H1 (cell line): ENCODE measurements around the gene SLC39A11. TPM values are rescaled to one million over a fixed set of nuclear protein-coding genes. Genes with fewer than 3 reads are reported as not detected.

ENCODE experiments used
- CTCF ChIA-PET: fragments of 300-600 bp; sonication (Branson Sonifier 250); formaldehyde crosslinking; loops from one replicate; lab custom pipeline; 2021; ENCODE audit not compliant: partially characterized antibody; lab: Charles Lee
- POLR2A ChIA-PET: fragments of 300-600 bp; sonication (Branson Sonifier 250); formaldehyde crosslinking; loops from one replicate; lab custom pipeline; 2021; ENCODE audit warnings: inconsistent platforms; ENCODE audit not compliant: partially characterized antibody; lab: Charles Lee
- DNase-seq, 2 experiments: peaks; one replicate each; pipeline versions ENCODE4 v3.0.0 to v3.0.0-alpha.2; 2010 to 2022; ENCODE audit warnings: low spot score in 2 of 2, low read depth in 1 of 2, mixed read lengths in 1 of 2
- FAIRE-seq: peaks from 2 replicates; lab custom pipeline; 2011; peaks lifted over from hg19 to GRCh38; lab: Jason Lieb, UNC
- H2AFZ ChIP-seq: 2 replicates; pipeline ENCODE4 v1.8.1; 2012; ENCODE audit warnings: low read length, inconsistent platforms
- H2AK5ac ChIP-seq: 2 replicates; pipeline ENCODE4 v1.6.1; 2013; ENCODE audit warnings: low read depth, low read length
- H2BK120ac ChIP-seq: replicated peaks from 2 replicates; pipeline ENCODE3; 2013; ENCODE audit warnings: low read depth, low read length, inconsistent platforms
- H2BK12ac ChIP-seq: 2 replicates; pipeline ENCODE4 v1.6.1; 2013; ENCODE audit warnings: low read depth, low read length
- H2BK15ac ChIP-seq: 2 replicates; pipeline ENCODE4 v1.6.1; 2013; ENCODE audit warnings: low read length
- H2BK20ac ChIP-seq: 2 replicates; pipeline ENCODE4 v1.6.1; 2013; ENCODE audit warnings: low read length
- H2BK5ac ChIP-seq: 2 replicates; pipeline ENCODE4 v1.6.1; 2013; ENCODE audit warnings: low read depth, low read length
- H3K14ac ChIP-seq: 2 replicates; pipeline ENCODE4 v1.6.1; 2013; ENCODE audit warnings: inconsistent platforms; ENCODE audit not compliant: insufficient read length
- H3K18ac ChIP-seq: 2 replicates; pipeline ENCODE4 v1.6.1; 2013; ENCODE audit warnings: low read length; ENCODE audit errors: extremely low read depth
- H3K23ac ChIP-seq: 2 replicates; pipeline ENCODE4 v1.6.1; 2013; ENCODE audit warnings: inconsistent platforms; ENCODE audit not compliant: insufficient read length
- H3K23me2 ChIP-seq: 2 replicates; pipeline ENCODE4 v1.6.1; 2013; ENCODE audit warnings: low read depth, low read length
- H3K27ac ChIP-seq: 2 replicates; pipeline ENCODE4 v1.6.1; 2011; ENCODE audit warnings: low read depth, low read length, inconsistent platforms
- H3K27me3 ChIP-seq, 4 experiments: replicated peaks in 1 of 4; 1 replicate in 1 of 4; 2 replicates in 3 of 4; pipeline versions ENCODE4 v1.6.1 to v1.8.1; 2011 to 2013; ENCODE audit warnings: low read length in 3 of 4, mild to moderate bottlenecking in 3 of 4, inconsistent platforms in 2 of 4, mixed read lengths in 2 of 4, moderate library complexity in 1 of 4; ENCODE audit not compliant: control insufficient read depth in 3 of 4, insufficient read depth in 3 of 4; ENCODE audit errors: extremely low read depth in 1 of 4
- H3K36me3 ChIP-seq, 4 experiments: 2 replicates each; pipeline versions ENCODE4 v1.6.1 to v1.8.1; 2011 to 2013; ENCODE audit warnings: mild to moderate bottlenecking in 4 of 4, low read length in 3 of 4, moderate library complexity in 2 of 4, control low read depth in 1 of 4, inconsistent platforms in 1 of 4; ENCODE audit not compliant: insufficient read depth in 4 of 4, control insufficient read depth in 2 of 4
- H3K4ac ChIP-seq: replicated peaks from 2 replicates; pipeline ENCODE3; 2013; ENCODE audit warnings: low read length, low read depth, mixed read lengths, inconsistent platforms; ENCODE audit not compliant: insufficient read length
- H3K4me1 ChIP-seq, 4 experiments: replicated peaks in 1 of 4; 1 replicate in 1 of 4; 2 replicates in 3 of 4; pipeline versions ENCODE4 v1.6.1 to v1.8.1; 2011 to 2013; ENCODE audit warnings: low read length in 3 of 4, inconsistent platforms in 2 of 4, mixed read lengths in 1 of 4; ENCODE audit not compliant: insufficient read depth in 4 of 4, control insufficient read depth in 3 of 4
- H3K4me2 ChIP-seq, 2 experiments: 2 replicates each; pipeline versions ENCODE4 v1.6.1 to v1.8.1; 2011 to 2013; ENCODE audit warnings: low read depth in 2 of 2, low read length in 2 of 2, control low read depth in 1 of 2, inconsistent platforms in 1 of 2, mild to moderate bottlenecking in 1 of 2; ENCODE audit not compliant: insufficient read depth in 1 of 2
- H3K4me3 ChIP-seq, 4 experiments: fragments of 200-600, 300-600 bp in 1 of 4; sonication (generic), shearing (Covaris generic), sonication (Bioruptor Twin) in 1 of 4; 2 replicates each; pipeline versions ENCODE4 v1.5.1 to v1.8.1; 2011 to 2016; ENCODE audit warnings: low read length in 4 of 4, low read depth in 3 of 4, control low read depth in 2 of 4, inconsistent platforms in 2 of 4, mild to moderate bottlenecking in 2 of 4, mixed read lengths in 1 of 4, moderate library complexity in 1 of 4; ENCODE audit not compliant: insufficient read depth in 2 of 4; ENCODE audit errors: extremely low read depth in 1 of 4
- H3K56ac ChIP-seq: replicated peaks from 2 replicates; pipeline ENCODE3; 2013; ENCODE audit warnings: low read depth, mild to moderate bottlenecking, mixed read lengths, low read length, inconsistent platforms; ENCODE audit not compliant: insufficient read length
- H3K79me1 ChIP-seq: 2 replicates; pipeline ENCODE4 v1.6.1; 2013; ENCODE audit warnings: low read depth, low read length, control low read depth
- H3K79me2 ChIP-seq, 2 experiments: 2 replicates each; pipeline versions ENCODE4 v1.6.1 to v1.8.1; 2012 to 2013; ENCODE audit warnings: low read length in 2 of 2, mild to moderate bottlenecking in 2 of 2, inconsistent platforms in 1 of 2; ENCODE audit not compliant: insufficient read depth in 2 of 2, control insufficient read depth in 1 of 2
- H3K9ac ChIP-seq, 4 experiments: replicated peaks in 1 of 4; 1 replicate in 1 of 4; 2 replicates in 3 of 4; pipeline versions ENCODE4 v1.6.1 to v1.8.1; 2011 to 2013; ENCODE audit warnings: low read depth in 3 of 4, low read length in 3 of 4, control low read depth in 2 of 4, mild to moderate bottlenecking in 2 of 4, moderate library complexity in 2 of 4, inconsistent platforms in 1 of 4; ENCODE audit errors: extremely low read depth in 1 of 4
- H3K9me3 ChIP-seq, 2 experiments: 2 replicates each; pipeline versions ENCODE4 v1.6.1 to v1.8.1; 2012 to 2013; ENCODE audit warnings: mild to moderate bottlenecking in 2 of 2, moderate library complexity in 2 of 2, control low read depth in 1 of 2, inconsistent platforms in 1 of 2, low read depth in 1 of 2, low read length in 1 of 2, mixed read lengths in 1 of 2; ENCODE audit not compliant: insufficient read depth in 2 of 2
- H4K20me1 ChIP-seq, 2 experiments: replicated peaks in 1 of 2; 2 replicates each; pipeline versions ENCODE3 to v1.8.1; 2011 to 2013; ENCODE audit warnings: inconsistent platforms in 2 of 2, low read length in 2 of 2, mild to moderate bottlenecking in 1 of 2; ENCODE audit not compliant: insufficient read depth in 2 of 2, control insufficient read depth in 1 of 2
- H4K5ac ChIP-seq: 2 replicates; pipeline ENCODE4 v1.6.1; 2013; ENCODE audit warnings: low read length, low read depth, mixed read lengths, inconsistent platforms; ENCODE audit not compliant: insufficient read length
- H4K8ac ChIP-seq: 2 replicates; pipeline ENCODE4 v1.8.0; 2013; ENCODE audit warnings: mild to moderate bottlenecking, moderate library complexity, low read length, inconsistent platforms; ENCODE audit not compliant: insufficient read depth; ENCODE audit errors: extremely low read depth
- H4K91ac ChIP-seq: replicated peaks from 2 replicates; pipeline ENCODE3; 2013; ENCODE audit warnings: low read length, mixed read lengths, inconsistent platforms; ENCODE audit not compliant: insufficient read length
- ATF2 ChIP-seq: IDR thresholded peaks from 2 replicates; pipeline ENCODE4 v1.6.1; 2012; ENCODE audit warnings: low read length, inconsistent platforms
- CEBPB ChIP-seq: IDR thresholded peaks from 2 replicates; pipeline ENCODE4 v1.6.1; 2012; ENCODE audit warnings: low read depth, low read length
- CTBP2 ChIP-seq: IDR thresholded peaks from 2 replicates; pipeline ENCODE4 v1.7.0; 2011; ENCODE audit warnings: borderline replicate concordance, mild to moderate bottlenecking, moderate library complexity, mixed read lengths, low read length; ENCODE audit not compliant: insufficient read depth, insufficient read length
- E2F6 ChIP-seq: IDR thresholded peaks from 2 replicates; pipeline ENCODE4 v1.6.1; 2012; ENCODE audit warnings: inconsistent platforms
- HDAC2 ChIP-seq, 2 experiments: fragments of 300-600 bp in 1 of 2; sonication (generic) in 1 of 2; IDR thresholded peaks; 2 replicates each; pipeline ENCODE4 v1.6.1; 2011 to 2012; ENCODE audit warnings: low read depth in 2 of 2, low read length in 2 of 2, mild to moderate bottlenecking in 2 of 2, moderate library complexity in 2 of 2, borderline replicate concordance in 1 of 2, inconsistent platforms in 1 of 2
- JUN ChIP-seq: IDR thresholded peaks from 2 replicates; pipeline ENCODE4 v1.6.1; 2011; ENCODE audit warnings: low read depth, mild to moderate bottlenecking, improper control_type of control experiment, low read length
- PHF8 ChIP-seq: fragments of 200-600 bp; sonication (generic); conservative IDR thresholded peaks from 2 replicates; pipeline ENCODE4 v1.7.1; 2012; ENCODE audit warnings: low read depth, mild to moderate bottlenecking, inconsistent platforms, low read length, moderate library complexity
- RFX5 ChIP-seq: IDR thresholded peaks from 2 replicates; pipeline ENCODE4 v1.6.1; 2011; ENCODE audit warnings: low read depth, low read length, improper control_type of control experiment, borderline replicate concordance
- SAP30 ChIP-seq: fragments of 300-600 bp; sonication (generic); IDR thresholded peaks from 2 replicates; pipeline ENCODE4 v1.7.1; 2012; ENCODE audit warnings: low read length, moderate library complexity, mild to moderate bottlenecking, inconsistent platforms; ENCODE audit not compliant: insufficient read depth, insufficient replicate concordance
- SP2 ChIP-seq: IDR thresholded peaks from 2 replicates; pipeline ENCODE4 v1.6.1; 2012; ENCODE audit warnings: mild to moderate bottlenecking, low read length, inconsistent platforms
- TAF7 ChIP-seq: optimal IDR thresholded peaks from 2 replicates; pipeline ENCODE3; 2011; ENCODE audit warnings: low read depth, mild to moderate bottlenecking, inconsistent platforms, low read length, moderate library complexity, borderline replicate concordance
- WGBS, 2 experiments: shearing (Covaris generic) in 1 of 2; methylation state at CpG; one replicate each; pipeline versions ENCODE4 v1.1.6 to v1.1.7; 2013 to 2015; ENCODE audit warnings: low lambda C conversion rate in 2 of 2, mixed read lengths in 2 of 2, inconsistent platforms in 1 of 2, low coverage in 1 of 2, missing lambda C conversion rate in 1 of 2; ENCODE audit not compliant: insufficient replicate concordance in 2 of 2, insufficient coverage in 1 of 2, insufficient read length in 1 of 2; ENCODE audit errors: extremely low coverage in 1 of 2, missing lambda C conversion rate in 1 of 2; 5-methylcytosine and 5-hydroxymethylcytosine counted together
- polyA plus RNA-seq, 7 experiments: library from polyadenylated mRNA; depleted of rRNA in 3 of 7; stranded (reverse) in 5 of 7; unstranded in 2 of 7; fragments of >200 nt in 5 of 7; fragments of 200-250 nt in 2 of 7; gene quantifications; 1 replicate in 5 of 7; 2 replicates in 1 of 7; 4 replicates in 1 of 7; pipeline versions ENCODE4 v1.2.1 to v1.2.3, GENCODE V29; 2011 to 2013; ENCODE audit warnings: missing spikeins in 2 of 7, mixed read lengths in 2 of 7
- total RNA-seq: library from RNA; stranded (reverse); fragmentation: NEBNext Ultra II Directional; extraction: Animal tissue kit (Norgen Biotek cat#: 25700); gene quantifications from 2 replicates; pipeline ENCODE4 v1.2.1, GENCODE V29; 2021

Gene SLC39A11
- total and polyA plus RNA-seq, 2 of the 8 experiments (the other 6 are each of a cell fraction or from before 2014, with no cell fraction given): 12.2 to 19.6 TPM

- no peak overlapping the region for H3K14ac ChIP-seq
- no peaks in the 10 kb centered on the region for H3K27me3 ChIP-seq
- ChIA-PET CTCF (interaction anchor here (1.4 to 1.8 kb wide), 2 partner anchors 45 to 554 kb away, joined by 3 to 5 read pairs; no protein-coding TSS in a partner anchor), POLR2A (no interaction called here)
- 93% methylated on average over 6 of the region's 6 CpGs; no CpG with 5 or more reads in 1 of the 2 experiments for WGBS, 2 experiments
- DNase-seq (no peak), FAIRE-seq (no peak)
- H3K56ac ChIP-seq: no peak overlapping the region
- H3K4me3 ChIP-seq: no peak overlapping the region
- no peaks in the 10 kb centered on the region; a peak in 2 of 7 replicates for H3K4me1 ChIP-seq
- no peaks in the 10 kb centered on the region for H4K20me1 ChIP-seq
- H3K23me2 ChIP-seq: no peaks in the 10 kb centered on the region
- no peak overlapping the region for H2BK20ac ChIP-seq
- H3K9me3 ChIP-seq: no peaks in the 10 kb centered on the region
- no peak overlapping the region for H2AK5ac ChIP-seq
- H3K79me1 ChIP-seq: no peaks in the 10 kb centered on the region
- H4K91ac ChIP-seq: no peak overlapping the region
- H3K27ac ChIP-seq: no peak overlapping the region
- H4K5ac ChIP-seq: no peak overlapping the region
- no peak overlapping the region for H3K4ac ChIP-seq
- no peak overlapping the region for H2BK120ac ChIP-seq
- no peak overlapping the region for H3K9ac ChIP-seq
- no peak overlapping the region for H3K23ac ChIP-seq
- no peak overlapping the region for H2AFZ ChIP-seq
- no peak overlapping the region for H4K8ac ChIP-seq
- no peak overlapping the region for H3K18ac ChIP-seq
- no peak overlapping the region for H3K4me2 ChIP-seq
- H3K79me2 ChIP-seq: no peaks in the 10 kb centered on the region
- no peak overlapping the region for H2BK15ac ChIP-seq
- H2BK5ac ChIP-seq: no peak overlapping the region
- H3K36me3 ChIP-seq: no peaks in the 10 kb centered on the region
- H2BK12ac ChIP-seq: no peak overlapping the region
- TF ChIP-seq JUN (no peak), RFX5 (no peak), PHF8 (no peak), HDAC2 (IDR thresholded peaks at IDR 0.05; ENCODE audit: borderline replicate concordance in 1 of 2, low read depth in 2 of 2, low read length in 2 of 2) (no peak), CEBPB (no peak), E2F6 (no peak), TAF7 (no peak), SP2 (no peak), SAP30 (no peak), CTBP2 (no peak), ATF2 (no peak)
Measured at GRCh38 chr17:73111386-73111785, 18.9 kb upstream of the SLC39A11 start.
